K562 (cell line): ENCODE measurements around the gene NUP153. TPM values are rescaled to one million over a fixed set of nuclear protein-coding genes. Genes with fewer than 3 reads are reported as not detected.

Experiments
- CAMTA2 ChIP-seq: fragments of 250-450 bp; sonication (Bioruptor Pico); conservative IDR thresholded peaks from 2 replicates; pipeline ENCODE4 v1.5.1; 2022
- CBX8 ChIP-seq: fragments of 200-600 bp; sonication (generic); IDR thresholded peaks from 2 replicates; pipeline ENCODE4 v1.6.1; 2012; ENCODE audit warnings: borderline replicate concordance, mixed run types, low read depth, mild to moderate bottlenecking, moderate library complexity, mixed read lengths, low read length, control low read depth, inconsistent platforms; ENCODE audit not compliant: poor library complexity, severe bottlenecking; ENCODE audit errors: extremely low read depth
- EP400 ChIP-seq: fragments of 450-650 bp; IDR thresholded peaks from 2 replicates; pipeline ENCODE4 v1.6.1; 2017; ENCODE audit warnings: antibody characterized with exemption, mild to moderate bottlenecking, moderate library complexity
- FOS ChIP-seq: IDR thresholded peaks from 3 replicates; pipeline ENCODE4 v1.6.1; 2011; ENCODE audit not compliant: insufficient read length; ENCODE audit errors: extremely low read depth
- FOXM1 ChIP-seq, 2 experiments: fragments of 450-650 bp in 1 of 2; sonication (generic) in 1 of 2; formaldehyde crosslinking in 1 of 2; IDR thresholded peaks; 2 replicates each; pipeline versions ENCODE4 v1.6.1 to v1.9.0; 2017 to 2022; ENCODE audit warnings: low read depth in 2 of 2, mild to moderate bottlenecking in 2 of 2, missing genetic modification reagents in 1 of 2, moderate library complexity in 1 of 2
- MAZ ChIP-seq, 2 experiments: fragments of 450-650 bp in 1 of 2; sonication (generic) in 1 of 2; formaldehyde crosslinking; IDR thresholded peaks in 1 of 2; conservative IDR thresholded peaks in 1 of 2; 2 replicates each; pipeline versions ENCODE4 v1.4.0 to v1.5.0; 2020; ENCODE audit warnings: mild to moderate bottlenecking in 1 of 2, missing genetic modification reagents in 1 of 2
- MCM2 ChIP-seq: fragments of 450-650 bp; IDR thresholded peaks from 2 replicates; pipeline ENCODE4 v1.6.1; 2017; ENCODE audit warnings: low read depth, mild to moderate bottlenecking
- NFYB ChIP-seq: IDR thresholded peaks from 2 replicates; pipeline ENCODE4 v1.6.1; 2011; ENCODE audit warnings: mild to moderate bottlenecking, moderate library complexity; ENCODE audit not compliant: insufficient read length; ENCODE audit errors: extremely low read depth
- PATZ1 ChIP-seq: fragments of 250-450 bp; sonication (Bioruptor Pico); IDR thresholded peaks from 2 replicates; pipeline ENCODE4 v1.5.0; 2020; ENCODE audit warnings: mild to moderate bottlenecking, borderline replicate concordance
- PREB ChIP-seq: sonication (generic); formaldehyde crosslinking; IDR thresholded peaks from 2 replicates; pipeline ENCODE4 v1.8.1; 2023; ENCODE audit warnings: mild to moderate bottlenecking, missing genetic modification reagents
- RBM25 ChIP-seq: fragments of 200-400 bp; formaldehyde crosslinking; IDR thresholded peaks from 2 replicates; pipeline ENCODE4 v1.6.1; 2018; ENCODE audit warnings: low read length, low read depth, moderate library complexity; ENCODE audit not compliant: severe bottlenecking
- SREBF1 ChIP-seq: fragments of 150-350 bp; IDR thresholded peaks from 2 replicates; pipeline ENCODE4 v1.6.1; 2014; ENCODE audit warnings: antibody characterized with exemption, low read depth, low read length, borderline replicate concordance
- SRF ChIP-seq, 2 experiments: fragments of 250-450, 450-650 bp in 1 of 2; sonication (Bioruptor Pico) in 1 of 2; sonication (generic) in 1 of 2; formaldehyde crosslinking; IDR thresholded peaks; 2 replicates each; pipeline versions ENCODE4 v1.5.0 to v1.5.1; 2020 to 2022; ENCODE audit warnings: mild to moderate bottlenecking in 1 of 2, missing genetic modification reagents in 1 of 2
- STAT5A ChIP-seq: IDR thresholded peaks from 2 replicates; pipeline ENCODE4 v1.6.1; 2012; ENCODE audit warnings: low read length, inconsistent platforms, borderline replicate concordance
- TAF1 ChIP-seq: IDR thresholded peaks from 2 replicates; pipeline ENCODE4 v1.6.1; 2011; ENCODE audit warnings: mild to moderate bottlenecking, low read length, moderate library complexity; ENCODE audit not compliant: insufficient read depth, control insufficient read depth, severe bottlenecking; ENCODE audit errors: extremely low read depth
- TCF7L2 ChIP-seq: fragments of 150-350 bp; IDR thresholded peaks from 2 replicates; pipeline ENCODE4 v1.6.1; 2016; ENCODE audit warnings: low read depth, mild to moderate bottlenecking, low read length, moderate library complexity
- ZBTB7A ChIP-seq: IDR thresholded peaks from 2 replicates; pipeline ENCODE4 v1.6.1; 2011; ENCODE audit warnings: low read depth, mild to moderate bottlenecking, low read length, moderate library complexity, borderline replicate concordance; ENCODE audit not compliant: control insufficient read depth
- ZNF347 ChIP-seq: fragments of 450-650 bp; formaldehyde crosslinking; IDR thresholded peaks from 2 replicates; pipeline ENCODE4 v1.4.0; 2020; ENCODE audit warnings: low read depth, mild to moderate bottlenecking, moderate library complexity
- ZNF449 ChIP-seq: fragments of 250-450 bp; sonication (Bioruptor Pico); IDR thresholded peaks from 2 replicates; pipeline ENCODE4 v1.8.0; 2022; ENCODE audit warnings: moderate library complexity, mild to moderate bottlenecking, inconsistent platforms
- ZNF589 ChIP-seq: fragments of 200-800 bp; sonication (Bioruptor generic); IDR thresholded peaks from 2 replicates; pipeline ENCODE4 v1.6.1; 2016; ENCODE audit warnings: low read depth, missing genetic modification characterization, missing compliant biosample characterization
- ZNF717 ChIP-seq: fragments of 250-450 bp; sonication (Bioruptor Pico); IDR thresholded peaks from 2 replicates; pipeline ENCODE4 v1.5.0; 2021
- polyA plus RNA-seq, 8 experiments: library from polyadenylated mRNA; depleted of rRNA in 4 of 8; stranded (reverse) in 5 of 8; unstranded in 3 of 8; fragments of >200 nt; fragmentation: Nextera tagmentation in 2 of 8; fragmentation: Illumina TruSeq in 1 of 8; extraction: Ambion mirVana in 2 of 8; extraction: Trizol in 1 of 8; gene quantifications; 2 replicates each; pipeline versions ENCODE4 v1.2.1 to v1.2.3, GENCODE V29; 2011 to 2014; ENCODE audit warnings: inconsistent platforms in 1 of 8, missing spikeins in 1 of 8
- total RNA-seq, 7 experiments: library from RNA; depleted of rRNA in 6 of 7; stranded (reverse); fragments of >200 nt in 6 of 7; fragmentation: Illumina TruSeq in 2 of 7; extraction: Trizol in 2 of 7; gene quantifications; 2 replicates each; pipeline versions ENCODE4 v1.2.1 to v1.2.3, GENCODE V29; 2011 to 2021; ENCODE audit warnings: low replicate concordance in 1 of 7

Gene NUP153
- total and polyA plus RNA-seq, 9 of the 15 experiments (the other 6 are each of a cell fraction or from before 2014, with no cell fraction given), result 21.9 to 110 (median 84.8) TPM

GRCh38 chr6:17714879-17715851 is 8.4 kb upstream of the NUP153 start (continued):
- TF ChIP-seq ZNF717 (CRISPR knock-in tag) (no peak), RBM25 (no peak), NFYB (no peak), SREBF1 (no peak), EP400 (peak; percentile 64), ZNF347 (CRISPR knock-in tag) (no peak), STAT5A (no peak; the same call in 1 of the 2 replicates), PREB (CRISPR knock-in tag) (no peak), CAMTA2 (CRISPR knock-in tag) (no peak), TCF7L2 (no peak), PATZ1 (no peak), ZBTB7A (no peak), MCM2 (no peak), TAF1 (no peak), CBX8 (no peak), ZNF589 (CRISPR knock-in tag) (no peak; the same call in none of the 2 replicates), SRF (CRISPR knock-in tag; IDR thresholded peaks at IDR 0.05) (no peak), FOXM1 (IDR thresholded peaks at IDR 0.05; ENCODE audit: low read depth) (no peak), FOXM1 (CRISPR knock-in tag; IDR thresholded peaks at IDR 0.05; ENCODE audit: low read depth) (no peak), MAZ (CRISPR knock-in tag; conservative IDR thresholded peaks at IDR 0.05 in 1 of 2, IDR thresholded peaks at IDR 0.05 in 1 of 2) (peak in 1 of 2 experiments; percentile 19; a peak in 1 of 4 replicates), ZNF449 (CRISPR knock-in tag) (no peak), FOS (peak; percentile 81)
